GM20000 (cell line): ENCODE results near the gene PTPN14.

Source experiments
- DNase-seq: peaks from one replicate; pipeline ENCODE4 v3.0.0; 2012; ENCODE audit warnings: low spot score
- CTCF ChIP-seq: IDR thresholded peaks from 2 replicates; pipeline ENCODE4 v1.5.1; 2012; ENCODE audit warnings: mild to moderate bottlenecking, control low read depth; ENCODE audit errors: extremely low read depth, missing control alignments

Gene PTPN14

DNA sequence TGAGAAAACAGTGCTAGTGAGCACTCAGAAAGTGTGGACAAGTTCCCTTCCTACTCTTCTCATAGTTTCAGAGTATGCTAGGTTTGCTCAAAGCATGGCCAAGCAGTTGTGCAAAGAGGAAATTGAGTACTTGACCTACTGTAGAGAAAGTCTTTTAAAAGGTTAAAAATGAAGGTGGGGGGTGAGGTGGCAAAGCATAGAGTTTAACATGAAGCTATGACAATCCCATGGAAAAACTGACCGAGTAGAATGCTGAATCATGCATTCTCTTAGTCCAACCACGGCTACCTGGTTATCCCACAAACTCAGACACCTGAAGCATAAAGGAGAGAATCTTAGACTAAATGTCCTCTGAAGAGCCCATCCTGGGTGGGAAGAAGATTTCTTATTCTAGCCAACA lies 79.9 kb downstream of the PTPN14 start:
- TF ChIP-seq CTCF = no peak

DNA sequence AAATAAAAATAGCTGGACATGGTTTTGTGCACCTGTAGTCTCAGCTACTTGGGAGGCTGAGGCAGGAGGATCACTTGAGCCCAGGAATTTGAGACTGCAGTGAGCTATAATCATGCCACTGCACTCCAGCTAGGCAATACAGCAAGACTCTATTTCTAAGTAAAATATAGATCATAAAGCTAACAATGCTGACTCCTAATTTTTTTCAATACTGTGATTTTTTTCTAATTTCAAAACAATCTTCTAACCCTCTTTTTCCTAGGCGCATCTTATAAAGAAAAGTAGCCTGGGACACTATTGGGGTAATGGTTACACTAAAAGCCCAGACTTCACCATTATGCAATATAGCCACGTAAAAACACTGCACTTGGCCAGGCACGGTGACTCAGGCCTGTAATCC lies 81.3 kb downstream of the PTPN14 start:
- no peak for DNase-seq
- no peak for TF ChIP-seq CTCF

More for the DNA sequence above, 79.9 kb downstream of the PTPN14 start:
- DNase-seq = no peak

DNA sequence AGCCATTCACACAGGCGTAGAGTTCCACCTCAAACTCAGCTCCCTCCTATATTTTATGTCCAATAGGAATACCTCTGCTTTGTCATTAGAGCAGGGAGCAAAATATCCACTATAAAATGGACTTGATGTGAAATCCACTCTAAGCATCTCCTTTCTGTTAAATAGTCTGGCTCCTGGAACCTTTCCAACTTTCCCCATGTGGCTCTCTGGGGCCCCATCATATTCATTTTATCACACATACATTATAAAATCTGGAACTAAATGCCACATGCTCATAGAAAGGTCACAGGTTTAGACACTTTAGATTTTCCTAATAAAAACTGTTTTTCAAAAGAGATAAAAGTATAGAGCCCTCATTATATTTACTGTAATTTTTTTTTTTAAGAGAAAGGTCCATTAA lies 82.1 kb downstream of the PTPN14 start:
- no peak for TF ChIP-seq CTCF
- DNase-seq = no peak

GRCh38 chr1:214467078-214467585 lies 84.3 kb downstream of the PTPN14 start:
- no peak for DNase-seq
- TF ChIP-seq CTCF = no peak

DNA sequence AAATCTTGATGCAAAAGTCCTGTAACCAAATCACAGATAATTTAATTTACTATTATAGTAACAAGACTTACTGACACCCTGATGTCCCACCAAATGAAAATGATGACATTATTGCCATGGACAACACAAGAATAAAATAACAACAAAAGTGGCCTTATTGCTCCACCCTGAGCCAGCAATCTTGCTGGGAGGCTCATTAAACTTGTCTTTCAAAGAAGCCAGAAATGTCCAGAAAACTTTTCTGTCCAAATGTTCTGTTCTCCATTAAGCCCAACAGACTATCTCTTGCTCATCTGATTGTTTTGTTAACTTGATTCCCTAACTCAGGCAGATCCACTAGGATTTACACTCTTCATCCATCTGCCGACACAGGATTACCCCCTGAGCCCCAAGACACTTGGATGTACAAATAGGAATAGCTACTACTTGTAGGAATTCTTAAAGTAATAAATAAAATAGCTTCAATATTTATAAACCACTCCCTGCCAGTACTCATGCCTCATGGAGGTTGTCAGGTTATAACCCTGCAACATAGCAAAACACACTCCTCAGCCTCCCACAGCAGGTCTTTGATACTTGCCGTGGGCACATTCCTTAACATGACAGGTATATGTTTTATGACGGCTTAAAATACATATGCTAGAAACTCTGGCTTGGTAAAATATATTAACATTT lies 84.9 kb downstream of the PTPN14 start:
- DNase-seq = no peak
- TF ChIP-seq CTCF = no peak

- DNase-seq = no peak
- no peak for TF ChIP-seq CTCF
Measured at GRCh38 chr1:214464445-214465287, 86.7 kb downstream of the PTPN14 start.

GRCh38 chr1:214463596-214463995 lies 87.8 kb downstream of the PTPN14 start:
- TF ChIP-seq CTCF = no peak
- DNase-seq = no peak
